NCI-H510A (cell line): Measurements from ENCODE around the gene STIM1.
"Not testable (repeated sequence)": the region's sequence is repeated elsewhere in the genome, so short reads cannot be mapped to it uniquely, and the experiment has no call there.

Experiments
- DNase-seq: peaks from one replicate; lab custom pipeline; 2025; lab: John Stamatoyannopoulos, UW

The STIM1 gene

DNA sequence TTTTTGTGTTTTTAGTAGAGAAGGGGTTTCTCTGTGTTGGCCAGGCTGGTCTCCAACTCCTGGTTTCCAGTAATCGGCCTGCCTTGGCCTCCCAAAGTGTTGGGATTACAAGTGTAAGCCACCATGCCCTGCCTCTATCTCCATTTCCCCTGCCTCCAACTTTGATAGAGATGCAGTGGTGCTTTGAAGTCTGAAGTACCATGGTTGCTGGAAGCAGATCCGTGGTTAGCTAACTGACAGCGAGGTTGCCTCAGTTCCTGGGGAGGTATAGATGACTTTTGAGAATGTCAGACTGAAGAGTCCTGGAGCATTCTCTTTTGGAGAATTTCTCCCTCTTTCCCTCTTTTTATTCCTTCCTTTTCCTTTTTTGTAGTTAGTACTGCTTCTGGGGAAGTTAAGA is 127.6 kb downstream of the STIM1 start:
- no peak for DNase-seq

DNA sequence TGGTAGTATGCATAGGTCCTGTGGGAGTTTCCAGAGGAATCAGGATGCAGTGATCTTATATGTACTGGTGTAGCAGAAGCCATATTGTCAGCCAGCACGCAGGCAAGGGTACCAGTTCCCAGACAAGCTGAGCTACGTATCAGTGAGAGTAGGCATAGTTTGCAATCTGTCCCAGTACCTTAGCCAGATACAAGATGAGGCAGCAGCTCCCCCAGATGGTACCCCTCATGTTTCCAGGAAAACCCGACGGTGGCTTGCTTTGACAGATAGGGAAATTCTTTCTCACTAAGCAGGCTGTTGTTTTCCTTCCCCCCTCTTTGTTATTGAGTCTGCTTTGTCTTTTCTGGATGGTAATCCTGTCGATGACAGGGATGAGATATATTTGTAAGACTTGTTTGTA is 129.4 kb downstream of the STIM1 start:
- DNase-seq = no peak

- DNase-seq = no peak
These were observed 130.2 kb downstream of the STIM1 start for GRCh38 chr11:3985631-3986030.

GRCh38 chr11:3986301-3986700 is 130.8 kb downstream of the STIM1 start:
- no peak for DNase-seq

DNA sequence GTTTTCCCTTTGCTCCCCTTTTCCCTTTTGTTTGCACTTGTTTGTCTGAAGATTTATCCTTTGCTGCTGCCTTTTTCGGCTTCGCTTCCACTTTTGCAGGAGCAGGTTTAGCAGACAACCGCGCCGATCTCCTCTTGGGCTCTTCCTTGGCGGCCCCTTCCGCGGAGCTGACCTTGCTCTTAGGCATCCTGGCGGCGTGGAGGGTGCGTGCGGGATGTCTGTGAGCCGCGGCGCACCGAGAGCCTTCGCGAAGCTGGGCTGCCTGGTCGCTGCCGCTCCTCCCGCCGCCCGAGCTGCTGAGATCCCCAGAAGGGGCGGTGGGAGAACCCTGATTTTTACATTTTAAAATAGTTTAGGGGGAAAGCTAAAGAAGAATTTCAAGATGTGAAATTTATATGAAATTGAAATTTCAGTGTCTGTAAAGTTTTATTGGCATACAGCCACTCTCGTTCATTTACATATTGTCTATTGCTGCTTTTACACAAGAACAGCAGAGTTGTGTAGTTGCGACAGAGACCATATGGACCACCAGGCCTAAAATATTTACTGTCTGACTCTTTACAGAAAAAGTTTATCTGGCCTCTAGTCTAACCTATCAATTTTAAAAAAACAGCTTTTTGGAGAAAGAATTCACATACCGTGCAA is 133.9 kb downstream of the STIM1 start:
- DNase-seq = no peak

- DNase-seq = no peak
These were observed 134.4 kb downstream of the STIM1 start for GRCh38 chr11:3989921-3990290.

DNA sequence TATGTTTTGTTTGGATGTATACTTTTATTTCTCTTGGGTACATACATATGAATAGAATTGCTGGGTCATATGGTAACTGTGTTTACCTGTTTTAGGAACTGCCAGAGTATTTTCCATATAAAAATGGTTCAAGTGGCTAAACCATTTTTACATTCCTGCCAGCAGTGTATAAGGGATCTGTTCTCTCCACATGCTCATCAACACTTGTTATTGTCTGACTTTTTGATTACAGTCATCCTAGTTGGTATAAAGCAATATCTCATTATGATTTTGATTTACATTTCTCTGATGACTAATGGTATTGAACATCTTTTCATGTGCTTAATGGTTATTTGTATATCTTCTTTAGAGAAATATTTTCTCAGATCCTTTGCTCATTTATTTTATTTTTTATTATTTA is 134.9 kb downstream of the STIM1 start:
- no peak for DNase-seq

DNA sequence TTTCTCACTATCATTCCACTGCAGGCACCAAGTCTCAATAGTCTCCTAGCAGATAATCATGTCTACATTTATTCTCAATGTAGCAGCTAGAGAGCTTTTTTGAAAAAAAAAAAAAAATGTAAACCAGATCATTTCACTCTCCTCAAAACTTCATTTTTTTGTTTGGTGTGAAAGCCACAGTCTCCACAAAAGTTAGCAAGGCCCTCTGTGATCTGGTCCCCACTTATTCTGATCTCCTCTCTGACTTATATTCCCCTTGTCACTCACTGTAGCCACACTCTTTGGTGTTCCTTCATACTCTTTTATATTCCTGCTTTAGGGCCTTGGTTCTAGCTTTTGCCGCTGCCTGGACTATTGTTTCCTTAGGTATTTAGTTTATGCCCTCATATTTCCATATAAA is 137.5 kb downstream of the STIM1 start:
- DNase-seq = no peak

GRCh38 chr11:3994030-3994640 is 138.7 kb downstream of the STIM1 start:
- no peak for DNase-seq

DNA sequence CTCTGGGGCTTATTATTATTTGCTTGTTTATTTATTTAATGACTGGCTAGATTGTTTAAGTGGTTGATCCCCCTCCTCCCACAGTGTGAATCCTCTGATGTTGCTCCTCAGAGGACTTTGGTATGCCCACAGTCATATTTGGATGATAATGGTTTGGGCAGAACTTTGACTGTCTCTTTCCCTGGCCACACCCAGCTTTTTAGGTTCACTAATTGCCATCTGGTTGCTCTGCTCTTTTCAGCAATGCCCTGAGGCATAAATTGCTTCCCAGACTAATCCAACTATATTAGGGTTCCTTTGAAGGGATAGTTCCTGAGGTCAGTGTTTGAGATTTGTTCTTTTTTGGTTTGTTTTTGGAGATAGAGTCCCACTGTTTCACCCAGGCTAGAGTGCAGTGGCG is 139.8 kb downstream of the STIM1 start:
- DNase-seq = no peak

- no peak for DNase-seq
These were observed 140.6 kb downstream of the STIM1 start for GRCh38 chr11:3995949-3996554.

DNA sequence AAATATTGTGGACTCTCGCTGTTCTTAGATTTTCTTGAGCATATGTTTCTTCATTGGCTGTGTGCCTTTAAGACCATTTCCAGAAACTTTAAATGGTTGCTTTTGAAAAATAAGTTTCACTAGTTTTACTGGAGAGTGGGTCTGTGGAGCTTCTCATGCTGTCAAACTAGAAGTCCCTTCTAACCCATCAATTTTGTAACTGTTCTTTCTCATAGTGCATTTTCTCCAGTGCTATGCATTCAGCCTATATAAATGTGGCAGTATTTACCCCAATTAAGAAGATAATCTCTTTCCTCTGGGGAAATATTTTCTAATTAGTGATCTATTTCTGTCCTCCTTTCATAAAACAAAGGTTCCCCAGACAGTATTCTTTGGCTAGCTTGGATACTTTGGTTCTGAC is 141.2 kb downstream of the STIM1 start:
- no peak for DNase-seq

- DNase-seq = not testable (repeated sequence)
These were observed 149.3 kb downstream of the STIM1 start for GRCh38 chr11:4004753-4005152.

- DNase-seq = no peak
These were observed 151.6 kb downstream of the STIM1 start for GRCh38 chr11:4006946-4007680.

- no peak for DNase-seq
These were observed 152.7 kb downstream of the STIM1 start for GRCh38 chr11:4008116-4008515.

GRCh38 chr11:4016602-4017001 is 161.1 kb downstream of the STIM1 start:
- not testable (repeated sequence) for DNase-seq

DNA sequence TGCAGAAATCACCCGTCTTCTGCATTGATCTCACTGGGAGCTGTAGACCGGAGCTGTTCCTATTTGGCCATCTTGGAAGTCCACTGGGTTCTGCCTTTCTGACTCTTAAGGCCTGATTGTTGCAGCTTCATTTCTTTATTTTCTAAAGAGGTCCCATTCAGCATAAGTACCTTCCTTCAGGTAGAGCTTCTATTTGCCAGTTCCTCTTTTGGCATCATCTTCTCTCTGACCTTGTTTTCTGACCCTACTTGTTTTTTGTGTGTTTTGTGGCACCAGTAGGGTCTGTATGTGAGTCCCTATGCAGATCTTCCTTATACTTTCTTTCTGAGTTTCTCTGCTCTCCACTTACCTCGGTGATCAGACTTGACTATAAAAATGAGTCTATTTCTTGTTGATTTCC is 161.7 kb downstream of the STIM1 start:
- no peak for DNase-seq

DNA sequence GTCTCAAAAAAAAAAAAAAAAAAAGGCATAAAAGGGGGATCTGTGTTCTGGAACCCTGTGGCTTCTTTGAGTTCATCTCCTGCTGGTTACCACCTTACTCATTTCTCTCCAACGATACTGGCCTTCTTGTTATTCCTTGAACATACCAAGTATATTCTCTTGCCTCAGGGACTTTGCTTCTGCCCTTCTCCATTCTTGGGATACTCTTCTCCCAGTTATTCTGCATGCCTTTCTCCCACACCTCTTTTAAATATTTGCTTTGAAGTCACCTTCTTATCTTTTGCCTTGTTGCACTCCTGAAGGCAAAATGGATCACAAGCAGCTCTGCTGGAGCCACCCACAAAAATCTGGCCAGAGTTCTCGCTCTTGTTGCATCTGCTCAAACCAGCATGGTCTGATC is 163.2 kb downstream of the STIM1 start:
- DNase-seq = no peak

DNA sequence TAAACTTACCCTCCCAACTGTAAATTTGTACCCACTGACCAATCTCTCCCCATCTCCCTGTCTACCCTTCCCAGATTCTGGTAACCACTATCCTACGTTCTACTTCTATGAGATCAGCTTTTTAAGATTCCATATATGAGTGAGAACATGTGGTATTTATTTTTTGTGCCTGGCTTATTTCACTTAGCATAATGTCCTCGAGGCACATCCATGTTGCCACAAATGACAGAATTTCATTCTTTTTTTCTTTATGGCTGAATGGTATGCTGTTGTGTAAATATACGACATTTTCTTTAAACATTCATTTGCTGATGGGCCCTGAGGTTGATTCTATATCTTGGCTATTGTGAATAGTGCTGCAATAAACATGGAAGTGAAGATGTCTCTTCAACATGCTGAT is 164.4 kb downstream of the STIM1 start:
- no peak for DNase-seq

GRCh38 chr11:4022669-4023068 is 167.2 kb downstream of the STIM1 start:
- DNase-seq = no peak

GRCh38 chr11:4025248-4025966 is 169.9 kb downstream of the STIM1 start:
- no peak for DNase-seq

DNA sequence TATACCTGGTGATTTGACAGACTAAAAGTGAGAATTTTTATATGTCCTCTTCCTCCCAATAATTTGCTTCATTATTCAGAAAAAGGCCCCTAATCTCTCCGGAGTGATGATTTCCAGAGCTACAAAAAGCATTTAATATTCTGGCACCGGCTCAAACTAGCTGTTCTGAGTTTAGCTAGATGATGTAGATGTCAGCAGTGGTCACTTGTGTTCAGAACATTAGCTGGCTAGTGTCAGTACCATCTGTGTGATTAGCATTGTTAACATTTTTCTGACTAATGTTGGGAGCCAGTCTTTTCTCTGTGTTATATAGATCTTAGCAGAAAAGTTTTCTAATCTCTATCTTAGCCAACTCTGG is 170.5 kb downstream of the STIM1 start:
- no peak for DNase-seq

- DNase-seq = no peak
These were observed 170.9 kb downstream of the STIM1 start for GRCh38 chr11:4026389-4026788.
